GM18511 (cell line): ENCODE data around the gene ARSB.

Source experiments
- ATAC-seq: cut with Tn5 transposase; IDR thresholded peaks from one replicate; pipeline ENCODE4 v1.9.1; 2021; ENCODE audit warnings: mild to moderate bottlenecking, moderate library complexity; ENCODE audit not compliant: unreplicated experiment

The ARSB gene

GRCh38 chr5:78760366-78760765 lies 224.7 kb downstream of the ARSB start:
- no peak for ATAC-seq

GRCh38 chr5:78758169-78758839 lies 226.8 kb downstream of the ARSB start:
- ATAC-seq: peak; percentile 79

- ATAC-seq: peak; percentile 56
These were observed 227.6 kb downstream of the ARSB start for GRCh38 chr5:78757269-78758053.

GRCh38 chr5:78756858-78757257 lies 228.3 kb downstream of the ARSB start:
- peak; percentile 9 for ATAC-seq

GRCh38 chr5:78755822-78756429 lies 229.2 kb downstream of the ARSB start:
- ATAC-seq: no peak

- no peak for ATAC-seq
These were observed 230.5 kb downstream of the ARSB start for GRCh38 chr5:78754655-78755054.

- ATAC-seq: no peak
These were observed 232.0 kb downstream of the ARSB start for GRCh38 chr5:78753093-78753531.

GRCh38 chr5:78751872-78752271 lies 233.2 kb downstream of the ARSB start:
- no peak for ATAC-seq

- ATAC-seq: no peak
These were observed 234.8 kb downstream of the ARSB start for GRCh38 chr5:78750281-78750680.

- ATAC-seq: no peak
These were observed 237.3 kb downstream of the ARSB start for GRCh38 chr5:78747705-78748359.

GRCh38 chr5:78747055-78747454 lies 238.1 kb downstream of the ARSB start:
- no peak for ATAC-seq

GRCh38 chr5:78746021-78746770 lies 238.9 kb downstream of the ARSB start:
- no peak for ATAC-seq

GRCh38 chr5:78744951-78745534 lies 240.1 kb downstream of the ARSB start:
- ATAC-seq: no peak

GRCh38 chr5:78741019-78741418 lies 244.1 kb downstream of the ARSB start:
- no peak for ATAC-seq

GRCh38 chr5:78738693-78739300 lies 246.3 kb downstream of the ARSB start:
- ATAC-seq: no peak

- ATAC-seq: no peak
These were observed 247.0 kb downstream of the ARSB start for GRCh38 chr5:78738104-78738503.

GRCh38 chr5:78735834-78736463 lies 249.2 kb downstream of the ARSB start:
- ATAC-seq: no peak

- no peak for ATAC-seq
These were observed 250.2 kb downstream of the ARSB start for GRCh38 chr5:78734950-78735349.

GRCh38 chr5:78734094-78734845 lies 250.8 kb downstream of the ARSB start:
- ATAC-seq: no peak
